ENCODE measurements around the gene MATN4. TPM values are rescaled to one million over a fixed set of nuclear protein-coding genes. Genes with fewer than 3 reads are reported as not detected.

MATN4 gene
- total and polyA plus RNA-seq, 2 of the 13 experiments (the other 11 are each of a cell fraction or from before 2014, with no cell fraction given): not detected

GRCh38 chr20:45339084-45339483, 31.0 kb upstream of the MATN4 start (continued):
- TF ChIP-seq ZNF318 (CRISPR knock-in tag; IDR thresholded peaks at IDR 0.05): no peak

GRCh38 chr20:45338121-45339030, 30.3 kb upstream of the MATN4 start:
- WGBS (ENCODE audit: low lambda C conversion rate): 49% methylated on average over 11 of the region's 11 CpGs
- Histone ChIP-seq H3K9me3 (ENCODE audit: low read length) (no peaks in the 10 kb centered on the region), H2AFZ (ENCODE audit: low read length) (no peak overlapping the region), H3K4me3 (replicated peaks in 1 of 3; ENCODE audit: insufficient read depth in 1 of 3, low read depth in 2 of 3, low read length in 3 of 3) (peak overlapping the region; percentile 31 to 57 (median 32); a peak in 5 of 6 replicates), H4K20me1 (ENCODE audit: insufficient read depth, low read length) (no peaks in the 10 kb centered on the region), H3K4me1 (ENCODE audit: insufficient read depth, low read length) (peaks cover 76% of the 10 kb centered on the region), H3K9ac (ENCODE audit: insufficient read depth, low read depth, low read length) (peak overlapping the region; percentile 70), H3K4me2 (ENCODE audit: low read depth, low read length) (peak overlapping the region; percentile 84), H3K27ac (ENCODE audit: extremely low read length, insufficient read depth, low read length) (peak overlapping the region; percentile 80), H3K27me3 (ENCODE audit: control insufficient read depth in 1 of 2, insufficient read depth in 2 of 2, low read length in 2 of 2) (no peaks in the 10 kb centered on the region), H3K36me3 (replicated peaks in 1 of 2; ENCODE audit: control insufficient read depth in 1 of 2, insufficient read depth in 2 of 2, low read length in 2 of 2) (peaks cover 6 to 7% of the 10 kb centered on the region in 2 experiments; a peak in 3 of 5 replicates), H3K79me2 (ENCODE audit: insufficient read depth, low read length) (peaks cover 44% of the 10 kb centered on the region)
- intact Hi-C loops (cut with micrococcal nuclease; ENCODE audit: unreplicated experiment) (no loop called here), in situ Hi-C loops (cut with HindIII; ENCODE audit: extremely low pct_ligation_motif_present, low pct_unique_long_range_greater_than_20kb) (no loop called here)
- ChIA-PET POLR2A (interaction anchor here (0.6 to 23.9 kb wide), 6 partner anchors 13 to 453 kb away, joined by 3 to 1422 read pairs (median 26); partner anchors contain the start of genes DNTTIP1, PABPC1L, PIGT and SDC4), CTCF (ENCODE audit: low intra/inter-chr PET ratio, low total read pairs) (no interaction called here)
- no TSS peak for BruUV-seq (replicated peaks)
- FAIRE-seq: peak; percentile 83
- DNase-seq (ENCODE audit: low spot score): peak; percentile 74
- ATAC-seq: peak; percentile 1; the same call in 2 of the 3 replicates
- TF ChIP-seq ZNF44 (CRISPR knock-in tag; IDR thresholded peaks at IDR 0.05): peak; percentile 84; the same call in 1 of the 2 replicates
- peak; percentile 78 for TF ChIP-seq ARID5B (CRISPR knock-in tag; IDR thresholded peaks at IDR 0.05)
- TF ChIP-seq ZNF317 (CRISPR knock-in tag; IDR thresholded peaks at IDR 0.05): 0 out of 2 replicates have a peak, but pooled peaks have one; percentile 40
- TF ChIP-seq ZNF784 (CRISPR knock-in tag; IDR thresholded peaks at IDR 0.05; ENCODE audit: borderline replicate concordance): peak; percentile 44; the same call in 1 of the 2 replicates
